Measurements from ENCODE around the gene RPSA. TPM values are rescaled to one million over a fixed set of nuclear protein-coding genes. Genes with fewer than 3 reads are reported as not detected.

RPSA gene
- total and polyA plus RNA-seq, 9 of the 15 experiments (the other 6 are each of a cell fraction or from before 2014, with no cell fraction given), result 2,290 to 4,272 (median 2,730) TPM

GRCh38 chr3:39448506-39449233 lies 42.1 kb downstream of the RPSA start:
- Histone ChIP-seq H3K27me3 (ENCODE audit: control insufficient read depth in 2 of 2, insufficient read depth in 2 of 2, low read length in 2 of 2) (peaks cover 4 to 7% of the 10 kb centered on the region in 2 experiments; a peak in 4 of 5 replicates), H3K4me1 (replicated peaks in 1 of 2; ENCODE audit: control insufficient read depth in 2 of 2, insufficient read depth in 2 of 2, low read length in 2 of 2) (peaks cover 0 to 12% of the 10 kb centered on the region in 2 experiments; a peak in 2 of 5 replicates), H4K20me1 (replicated peaks; ENCODE audit: control insufficient read depth, insufficient read depth, low read length) (no peaks in the 10 kb centered on the region), H3K27ac (ENCODE audit: extremely low read depth, low read depth, low read length) (no peak overlapping the region), H3K4me2 (ENCODE audit: insufficient read depth, low read length) (no peak overlapping the region), H3K9me3 (replicated peaks; ENCODE audit: control insufficient read depth, insufficient read depth, low read depth, low read length) (no peaks in the 10 kb centered on the region), H3K9ac (ENCODE audit: insufficient read depth in 1 of 2, low read depth in 2 of 2, low read length in 2 of 2) (no peak overlapping the region), H3K79me2 (ENCODE audit: control insufficient read depth, insufficient read depth, low read length) (no peaks in the 10 kb centered on the region), H3K9me1 (ENCODE audit: control insufficient read depth, insufficient read depth, low read length) (no peaks in the 10 kb centered on the region), H2AFZ (ENCODE audit: low read depth, low read length) (no peak overlapping the region), H3K4me3 (no peak overlapping the region), H3K36me3 (ENCODE audit: control insufficient read depth, insufficient read depth, low read length) (no peaks in the 10 kb centered on the region)
- POLR2A ChIA-PET, result interaction anchor here (0.7 to 1.0 kb wide), 3 partner anchors 29 to 245 kb away, joined by 3 read pairs; no protein-coding TSS in a partner anchor
- ATAC-seq, result no peak
- no peak for DNase-seq (ENCODE audit: extremely low read depth in 1 of 4, low spot score in 3 of 4)
- intact Hi-C loops (cut with micrococcal nuclease) (loop anchor here (1.0 to 10.0 kb wide), 4 partner anchors 32 to 726 kb away; no protein-coding TSS in a partner anchor), in situ Hi-C loops (cut with MboI) (no loop called here)
- no peak for FAIRE-seq
- no peak for TF ChIP-seq MTA2 (IDR thresholded peaks at IDR 0.05; ENCODE audit: low read depth)
- no peak for TF ChIP-seq CEBPG (CRISPR knock-in tag; IDR thresholded peaks at IDR 0.05)
- no peak for TF ChIP-seq CEBPG (tag; conservative IDR thresholded peaks at IDR 0.05 in 1 of 2, IDR thresholded peaks at IDR 0.05 in 1 of 2)
- TF ChIP-seq MAX (CRISPR knock-in tag; IDR thresholded peaks at IDR 0.05), result no peak
- TF ChIP-seq RNF219 (CRISPR knock-in tag; IDR thresholded peaks at IDR 0.05), result no peak
- TF ChIP-seq ZNF707 (CRISPR knock-in tag; conservative IDR thresholded peaks at IDR 0.05), result no peak
- no peak for TF ChIP-seq CAMTA2 (CRISPR knock-in tag; conservative IDR thresholded peaks at IDR 0.05)
- no peak for TF ChIP-seq MECOM (CRISPR knock-in tag; IDR thresholded peaks at IDR 0.05)
- no peak for TF ChIP-seq ETS1 (conservative IDR thresholded peaks at IDR 0.05; ENCODE audit: control insufficient read depth, low read depth, low read length)
- no peak for TF ChIP-seq SIX5 (IDR thresholded peaks at IDR 0.05; ENCODE audit: borderline replicate concordance in 1 of 2, insufficient read depth in 1 of 2, low read depth in 1 of 2, low read length in 2 of 2)
- no peak for TF ChIP-seq TEAD2 (tag; IDR thresholded peaks at IDR 0.05)
- no peak for TF ChIP-seq TAL1 (IDR thresholded peaks at IDR 0.05)
- TF ChIP-seq HES1 (IDR thresholded peaks at IDR 0.05; ENCODE audit: low read depth), result no peak
- TF ChIP-seq SMAD1 (IDR thresholded peaks at IDR 0.05; ENCODE audit: low read depth, low read length, partially characterized antibody), result no peak
- TF ChIP-seq RBM17 (IDR thresholded peaks at IDR 0.05; ENCODE audit: borderline replicate concordance, low read depth, low read length), result no peak
- TF ChIP-seq MAFK (IDR thresholded peaks at IDR 0.05; ENCODE audit: low read length), result no peak
- no peak for TF ChIP-seq ZNF764 (CRISPR knock-in tag; IDR thresholded peaks at IDR 0.05; ENCODE audit: low read depth)
- no peak for TF ChIP-seq PURB (CRISPR knock-in tag; IDR thresholded peaks at IDR 0.05; ENCODE audit: low read depth)
- WGBS (ENCODE audit: insufficient coverage, low coverage, missing lambda C conversion rate), result 2% methylated on average over 10 of the region's 10 CpGs
- CTCF ChIA-PET (ENCODE audit: low intra/inter-chr PET ratio), result interaction anchor here (1.2 to 3.0 kb wide), 2 partner anchors 49 to 278 kb away, joined by 3 to 30 read pairs; no protein-coding TSS in a partner anchor
- BruUV-seq (replicated peaks), result no TSS peak
